Frontal cortex (tissue), 4 donors: ENCODE measurements around the gene ALPK3. TPM values are rescaled to one million over a fixed set of nuclear protein-coding genes. Genes with fewer than 3 reads are reported as not detected.

Source experiments
- DNase-seq, 2 donors: peaks; one replicate each; pipeline ENCODE4 v3.0.0; 2012; ENCODE audit warnings: low spot score in 2 of 2
- FAIRE-seq: peaks from 2 replicates; lab custom pipeline; 2012; peaks lifted over from hg19 to GRCh38; lab: Jason Lieb, UNC
- total RNA-seq: library from RNA; depleted of rRNA; stranded (reverse); fragments of >200 nt; gene quantifications from one replicate; pipeline ENCODE4 v1.2.3, GENCODE V29; 2014
- donor health status: control.
- donor health status: control.
- donor health status: control.

The ALPK3 gene
- total RNA-seq, 1 donor from 2014 or later: 0.82 TPM

GRCh38 chr15:84822653-84823281 lies 5.6 kb downstream of the ALPK3 start:
- DNase-seq (no peak), FAIRE-seq (no peak)

DNA sequence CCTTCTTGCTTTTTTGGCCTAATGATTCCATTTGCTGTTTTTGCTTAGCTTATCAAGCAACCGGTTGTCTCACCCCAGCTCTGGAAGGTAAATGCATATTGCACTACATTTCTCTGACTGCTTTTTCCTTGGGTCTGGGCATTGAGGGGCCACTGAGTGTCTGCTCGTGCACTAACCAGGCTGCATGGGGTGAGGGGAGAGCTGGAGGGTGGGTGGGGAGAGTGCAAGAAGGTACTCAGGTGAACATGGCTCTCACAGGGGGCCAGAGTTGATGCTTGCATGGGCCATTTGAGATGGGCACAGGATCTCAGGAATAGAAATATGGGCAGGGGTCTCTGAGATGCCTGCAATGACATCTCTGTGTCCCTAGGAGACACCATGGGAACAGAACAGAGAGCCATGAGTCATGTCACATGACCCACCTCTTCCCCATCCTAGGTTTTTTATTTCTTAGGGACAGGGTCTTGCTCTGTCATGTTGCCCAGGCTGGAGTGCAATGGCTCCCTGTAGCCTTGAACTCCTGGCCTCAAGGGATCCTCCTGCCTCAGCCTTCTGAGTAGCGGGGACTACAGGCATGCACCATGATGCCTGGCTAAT lies 6.2 kb downstream of the ALPK3 start:
- FAIRE-seq: no peak
- DNase-seq: no peak

DNA sequence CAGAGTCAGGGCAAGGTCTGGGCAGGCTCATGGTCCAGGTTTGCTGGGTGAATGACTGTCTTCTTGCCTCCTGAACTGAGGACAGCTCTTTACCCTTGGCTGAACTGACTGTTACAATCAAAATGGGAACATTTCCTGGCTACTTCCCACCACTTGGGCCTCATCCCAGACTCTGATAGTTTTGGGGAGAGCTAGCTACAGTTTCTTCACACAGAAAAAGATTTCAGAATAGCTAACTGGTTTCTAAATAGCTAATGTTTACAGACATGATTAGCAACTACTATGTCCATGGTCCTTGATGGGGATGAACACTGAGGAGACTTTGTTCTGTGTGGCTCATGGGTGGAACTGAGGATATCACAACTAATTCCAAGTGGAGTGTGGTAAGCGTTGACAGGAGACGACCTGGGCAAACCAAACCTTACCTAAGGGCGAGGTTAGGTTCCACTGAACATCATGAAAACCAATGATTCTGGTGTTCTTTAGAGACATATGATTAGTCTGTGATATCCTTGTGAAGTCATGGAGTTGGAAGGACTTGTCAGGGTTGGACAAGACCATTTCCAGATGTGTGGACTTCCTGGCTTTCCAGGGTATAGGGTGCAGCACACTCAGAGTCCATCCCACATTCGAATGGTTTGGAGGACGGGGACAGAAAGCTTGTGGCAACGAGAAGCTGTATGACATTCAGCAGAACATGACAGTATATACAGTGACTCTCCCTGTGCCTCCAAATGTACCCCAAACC lies 7.3 kb downstream of the ALPK3 start:
- FAIRE-seq: no peak
- peak in 1 of 2 donors; percentile 51 for DNase-seq

GRCh38 chr15:84826369-84826823 lies 9.2 kb downstream of the ALPK3 start:
- FAIRE-seq (no peak), DNase-seq (no peak)

DNA sequence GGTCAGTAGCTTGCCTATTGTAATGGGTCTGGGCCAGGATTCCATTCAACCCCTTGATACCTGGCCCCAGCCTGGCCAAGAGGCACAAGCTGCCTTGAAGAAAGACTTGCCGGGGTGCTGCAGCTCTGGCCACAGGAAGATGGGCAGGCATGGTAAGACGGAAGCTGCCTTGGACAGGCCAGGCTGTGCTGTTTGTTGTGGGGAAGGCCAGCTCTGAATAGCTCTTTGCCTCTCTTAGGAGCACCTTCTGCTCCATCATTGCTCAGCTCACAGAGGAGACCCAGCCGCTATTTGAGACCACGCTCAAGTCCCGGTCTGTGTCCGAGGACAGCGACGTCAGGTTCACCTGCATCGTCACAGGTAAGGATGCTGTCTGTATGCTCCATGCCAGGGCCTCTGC lies 10.1 kb downstream of the ALPK3 start:
- DNase-seq (no peak), FAIRE-seq (no peak)

DNA sequence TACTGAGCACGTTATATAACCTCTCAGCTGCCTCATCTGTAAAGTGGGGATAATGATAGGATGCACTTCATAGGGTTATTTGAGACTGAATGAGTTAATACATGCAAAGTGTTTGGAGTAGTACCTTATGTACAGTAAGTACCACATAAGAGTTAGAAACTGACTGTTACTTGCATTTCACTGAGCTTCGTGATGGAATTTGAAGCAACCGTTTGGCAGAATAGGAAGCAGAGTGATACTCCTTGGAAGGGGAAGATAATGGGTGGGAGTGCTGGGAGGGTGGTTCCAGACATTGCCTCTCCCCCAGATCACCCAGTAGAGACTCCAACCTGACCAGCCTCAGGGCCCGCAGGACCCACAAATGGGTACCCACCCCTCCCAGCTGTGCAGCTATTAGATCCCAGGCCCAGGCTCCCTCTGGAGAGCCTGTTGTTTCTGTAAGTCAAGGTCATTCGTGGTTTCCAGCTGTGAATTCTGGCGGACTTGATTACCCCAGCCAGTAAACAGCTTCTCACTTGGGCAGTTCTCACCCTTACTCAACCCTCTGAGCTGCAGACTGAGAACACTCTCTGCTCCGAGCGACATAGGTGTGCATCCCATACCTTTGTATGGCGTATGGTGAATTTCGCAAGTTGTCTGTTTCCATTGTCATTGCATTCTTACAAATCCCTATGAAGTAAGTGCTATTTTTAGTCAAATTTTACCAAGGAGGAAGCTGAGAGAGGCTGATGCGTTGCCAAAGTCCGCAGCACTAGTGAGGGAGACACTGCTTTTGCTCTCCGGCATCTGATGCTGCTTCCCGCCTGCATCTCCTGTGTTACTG lies 11.1 kb downstream of the ALPK3 start:
- no peak for FAIRE-seq

GRCh38 chr15:84829428-84829827 lies 12.3 kb downstream of the ALPK3 start:
- FAIRE-seq (no peak), DNase-seq (no peak)

More for the DNA sequence above, 11.1 kb downstream of the ALPK3 start:
- DNase-seq: no peak

DNA sequence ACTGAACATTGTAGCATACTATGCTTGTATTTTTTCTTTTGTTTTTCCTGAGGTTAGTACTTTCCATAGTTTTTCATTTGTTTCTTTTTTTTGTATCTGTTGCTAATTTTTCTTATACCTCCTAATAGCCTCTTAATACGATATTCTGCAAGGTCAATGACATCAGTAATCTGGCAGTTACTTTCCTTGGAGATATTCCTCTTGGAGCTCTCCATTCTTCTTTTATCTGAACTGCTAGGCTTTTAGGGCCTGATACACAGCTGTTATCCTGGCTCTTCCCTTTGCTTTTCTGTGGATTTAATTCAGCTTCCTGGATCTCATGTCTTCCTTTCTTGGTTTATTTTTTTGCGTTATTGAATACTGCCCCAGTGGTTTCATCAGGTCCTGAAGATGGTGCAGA lies 12.9 kb downstream of the ALPK3 start:
- FAIRE-seq (no peak), DNase-seq (no peak)

DNA sequence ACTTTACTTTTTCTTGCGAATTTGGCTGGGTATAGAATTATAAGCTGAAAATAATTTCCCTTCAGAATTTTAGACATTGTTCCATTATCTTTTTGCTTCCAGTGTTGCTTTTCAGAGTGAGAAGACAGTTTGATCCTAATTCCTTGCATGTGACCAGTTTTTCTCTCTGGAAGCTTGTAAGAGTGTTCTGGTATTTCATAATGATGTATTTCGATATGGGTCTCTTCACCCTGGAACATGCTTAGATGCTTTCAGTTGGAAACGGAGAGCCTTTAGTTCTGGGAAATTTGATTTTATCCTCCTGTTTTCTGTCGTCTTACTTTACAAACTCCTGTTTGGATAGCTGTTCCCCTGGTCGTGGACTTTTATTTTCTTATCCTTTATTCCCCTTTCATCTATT lies 13.9 kb downstream of the ALPK3 start:
- no peak for DNase-seq
- no peak for FAIRE-seq

GRCh38 chr15:84831613-84832012 lies 14.5 kb downstream of the ALPK3 start:
- FAIRE-seq: no peak

DNA sequence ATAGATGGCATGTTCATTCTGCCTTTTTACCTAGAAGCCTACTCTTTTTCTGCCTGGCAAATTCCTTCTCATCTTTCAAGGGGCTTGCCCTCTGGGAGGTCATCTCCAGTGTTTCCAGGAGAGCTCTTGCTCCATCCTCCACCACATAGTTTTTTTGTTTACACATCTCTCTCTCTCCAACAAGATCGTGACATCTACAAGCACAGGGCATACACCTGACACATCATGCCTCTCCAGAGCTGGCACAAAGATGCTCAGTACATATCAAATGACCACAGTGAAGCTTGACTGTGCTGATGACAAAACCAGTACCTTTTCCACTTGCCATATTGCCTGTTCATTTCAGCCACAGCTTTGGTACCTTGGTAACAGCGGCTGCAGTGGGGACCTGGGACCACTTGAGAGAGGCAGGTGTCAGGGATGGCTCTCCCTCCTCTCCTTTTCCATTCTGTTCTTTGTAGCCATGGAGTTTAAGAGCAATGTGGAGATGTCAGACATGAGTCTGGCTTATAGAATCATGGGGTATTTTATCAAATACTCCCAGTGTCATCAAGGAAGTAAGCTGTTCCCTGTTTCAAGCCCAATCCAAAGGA lies 15.4 kb downstream of the ALPK3 start:
- DNase-seq (no peak), FAIRE-seq (no peak)

More at GRCh38 chr15:84831613-84832012, 14.5 kb downstream of the ALPK3 start:
- no peak for DNase-seq

DNA sequence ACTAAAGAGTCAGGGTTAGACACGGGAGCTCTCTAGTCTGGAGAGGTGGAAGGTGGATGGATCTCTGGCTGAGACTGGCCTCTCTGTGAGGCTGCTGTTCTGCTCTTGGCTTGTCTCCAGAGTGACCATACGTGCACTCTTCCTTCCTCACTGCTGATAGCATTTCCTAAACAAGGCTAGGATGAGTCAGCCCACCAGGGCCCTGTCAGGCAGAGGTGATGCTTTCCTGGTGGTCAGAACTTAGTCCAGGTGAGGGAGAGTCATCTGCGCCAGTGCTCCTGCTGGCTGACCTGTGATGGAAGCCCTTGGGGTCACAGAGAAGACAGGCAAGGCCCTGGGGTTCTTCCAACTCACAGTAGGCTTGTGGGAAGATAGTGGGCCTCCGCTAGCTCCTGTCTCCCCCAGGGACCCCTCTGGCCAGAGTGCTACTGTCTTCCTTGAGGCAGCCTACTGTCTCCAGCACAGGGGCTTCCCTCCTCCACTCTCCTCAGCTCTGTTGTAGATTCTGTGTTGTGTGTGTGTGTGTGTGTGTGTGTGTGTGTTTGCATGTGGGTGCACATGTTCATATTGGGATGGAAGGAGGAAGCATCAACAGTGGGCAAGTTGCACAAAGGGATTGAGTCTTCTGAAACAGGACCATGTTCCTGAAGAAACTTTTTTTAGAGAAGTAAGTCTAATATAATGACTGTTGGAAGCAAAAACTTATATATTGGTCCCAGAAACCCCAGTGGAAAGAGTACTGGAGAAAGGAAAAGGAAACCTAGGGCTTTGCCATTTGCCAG lies 16.5 kb downstream of the ALPK3 start:
- DNase-seq (no peak), FAIRE-seq (no peak)

GRCh38 chr15:84834229-84834955 lies 17.2 kb downstream of the ALPK3 start:
- DNase-seq (no peak), FAIRE-seq (no peak)

GRCh38 chr15:84834969-84835368 lies 17.8 kb downstream of the ALPK3 start:
- no peak for FAIRE-seq
- no peak for DNase-seq

GRCh38 chr15:84835661-84836337 lies 18.6 kb downstream of the ALPK3 start:
- DNase-seq: no peak
- FAIRE-seq: no peak

- FAIRE-seq (no peak), DNase-seq (no peak)
Measured at GRCh38 chr15:84836844-84837243, 19.7 kb downstream of the ALPK3 start.

- no peak for DNase-seq
- no peak for FAIRE-seq
Measured at GRCh38 chr15:84839714-84840113, 22.6 kb downstream of the ALPK3 start.

DNA sequence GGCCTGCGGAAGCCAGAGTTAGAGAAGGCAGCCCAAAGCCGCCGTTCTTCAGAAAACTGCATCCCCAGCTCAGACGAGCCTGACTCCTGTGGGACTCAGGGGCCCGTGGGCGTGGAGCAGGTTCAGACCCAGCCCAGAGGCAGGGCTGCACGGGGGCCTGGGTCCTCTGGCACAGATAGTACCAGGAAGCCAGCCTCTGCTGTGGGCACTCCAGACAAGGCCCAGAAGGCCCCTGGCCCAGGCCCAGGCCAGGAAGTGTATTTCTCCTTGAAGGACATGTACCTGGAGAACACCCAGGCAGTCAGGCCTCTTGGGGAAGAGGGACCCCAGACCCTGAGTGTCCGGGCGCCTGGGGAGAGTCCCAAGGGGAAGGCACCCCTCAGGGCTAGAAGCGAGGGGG lies 23.1 kb downstream of the ALPK3 start:
- DNase-seq (no peak), FAIRE-seq (no peak)
